ENCODE measurements around the gene OXTR.

Gene OXTR

GRCh38 chr3:8769088-8769822 lies at the start of gene OXTR:
OXTR (minus strand) TSS chr3:8769613; CDS start chr3:8768187, 1,426 bp downstream.
- DNase-seq: peak; percentile 4

- DNase-seq: no peak
Observed at GRCh38 chr3:8817486-8817885, 48.1 kb upstream of the OXTR start.

- no peak for DNase-seq
Observed at GRCh38 chr3:8816106-8816505, 46.7 kb upstream of the OXTR start.

GRCh38 chr3:8813411-8813810 lies 44.0 kb upstream of the OXTR start:
- no peak for DNase-seq

GRCh38 chr3:8810561-8810960 lies 41.1 kb upstream of the OXTR start:
- no peak for DNase-seq

- no peak for DNase-seq
Observed at GRCh38 chr3:8805774-8806173, 36.4 kb upstream of the OXTR start.

- no peak for DNase-seq
Observed at GRCh38 chr3:8802256-8802655, 32.8 kb upstream of the OXTR start.

GRCh38 chr3:8800016-8800415 lies 30.6 kb upstream of the OXTR start:
- no peak for DNase-seq

GRCh38 chr3:8794247-8794646 lies 24.8 kb upstream of the OXTR start:
- no peak for DNase-seq

- no peak for DNase-seq
Observed at GRCh38 chr3:8793242-8793641, 23.8 kb upstream of the OXTR start.

GRCh38 chr3:8790529-8790928 lies 21.1 kb upstream of the OXTR start:
- DNase-seq: no peak

- DNase-seq: no peak
Observed at GRCh38 chr3:8784676-8785435, 15.4 kb upstream of the OXTR start.

GRCh38 chr3:8780279-8780678 lies 10.9 kb upstream of the OXTR start:
- no peak for DNase-seq

GRCh38 chr3:8778475-8778874 lies 9.1 kb upstream of the OXTR start:
- DNase-seq: no peak

GRCh38 chr3:8777978-8778267 lies 8.5 kb upstream of the OXTR start:
- no peak for DNase-seq

GRCh38 chr3:8777201-8777977 lies 8.0 kb upstream of the OXTR start:
- DNase-seq: no peak

GRCh38 chr3:8776406-8776805 lies 7.0 kb upstream of the OXTR start:
- DNase-seq: no peak

- no peak for DNase-seq
Observed at GRCh38 chr3:8775602-8776001, 6.2 kb upstream of the OXTR start.

- DNase-seq: no peak
Observed at GRCh38 chr3:8775181-8775580, 5.8 kb upstream of the OXTR start.

GRCh38 chr3:8773941-8774542 lies 4.6 kb upstream of the OXTR start:
- DNase-seq: no peak

GRCh38 chr3:8768364-8769087 lies 887 bp downstream of the OXTR start:
- DNase-seq: no peak

GRCh38 chr3:8767667-8768363 lies 1.6 kb downstream of the OXTR start:
- peak; percentile 1 for DNase-seq

Data from NCI-H2107 (cell line).